GM19463 (cell line): Measurements from ENCODE around the gene KLF11.
"Not testable (repeated sequence)": the region's sequence is repeated elsewhere in the genome, so short reads cannot be mapped to it uniquely, and the experiment has no call there.

Experiments
- ATAC-seq: cut with Tn5 transposase; IDR thresholded peaks from one replicate; pipeline ENCODE4 v1.9.1; 2021; ENCODE audit warnings: mild to moderate bottlenecking, moderate library complexity; ENCODE audit not compliant: unreplicated experiment

The KLF11 gene

DNA sequence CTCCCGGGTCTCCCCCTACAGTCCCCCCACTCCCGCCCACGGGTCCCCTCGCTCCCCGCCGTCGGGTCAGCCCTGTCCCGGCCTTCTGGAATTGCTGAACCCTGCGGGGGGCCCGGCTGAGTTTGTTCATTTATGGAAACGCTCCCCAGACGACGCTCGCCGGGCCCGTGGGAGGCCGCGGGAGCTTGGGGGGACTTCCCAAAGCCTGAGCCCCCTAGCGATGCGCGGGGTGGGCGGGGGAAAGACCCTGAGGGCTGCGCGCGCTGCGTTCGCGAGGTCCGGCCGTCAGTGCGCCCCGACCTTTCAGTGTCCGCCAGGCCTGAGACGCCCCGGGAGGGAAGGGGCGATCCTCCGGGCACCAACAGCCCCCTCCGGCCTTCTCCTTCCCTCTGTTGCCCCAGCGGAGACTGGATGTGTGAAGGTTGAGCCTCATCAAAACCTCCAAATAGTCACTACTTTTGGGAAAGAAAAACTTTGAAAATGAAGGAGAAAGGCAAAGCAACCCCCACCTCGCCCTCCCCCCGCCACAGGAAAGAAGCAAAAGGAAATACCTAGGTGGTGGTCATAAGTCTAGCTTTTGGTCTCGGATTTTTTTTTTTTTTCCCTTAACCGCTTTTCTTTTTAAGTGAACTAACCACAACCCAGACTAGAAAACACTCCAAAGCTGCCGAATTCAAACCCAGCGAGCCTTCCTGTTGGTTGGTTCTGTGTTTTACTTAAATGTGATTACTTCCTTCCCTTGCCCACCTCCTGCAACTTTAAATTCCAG, 37.4 kb downstream of the KLF11 start:
- peak; percentile 18 for ATAC-seq

DNA sequence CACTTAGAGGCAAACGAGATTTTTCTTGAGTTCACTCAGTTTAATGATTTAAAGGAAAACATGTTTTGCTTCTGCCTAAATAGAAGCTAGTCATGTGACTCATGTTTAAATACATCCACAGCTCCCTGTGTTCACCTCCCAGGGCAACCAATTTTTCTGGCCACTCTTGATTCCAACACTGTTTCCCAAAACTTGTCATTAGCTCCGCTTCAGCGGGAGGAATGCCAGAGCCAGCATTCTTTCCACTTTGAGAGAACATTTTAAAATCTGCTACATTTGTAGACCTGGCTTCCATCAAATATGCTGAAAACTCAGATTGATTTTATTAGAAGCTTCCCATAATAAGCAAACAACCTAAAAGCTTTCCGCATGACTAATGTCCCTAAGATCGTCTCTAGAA, 39.7 kb downstream of the KLF11 start:
- no peak for ATAC-seq

DNA sequence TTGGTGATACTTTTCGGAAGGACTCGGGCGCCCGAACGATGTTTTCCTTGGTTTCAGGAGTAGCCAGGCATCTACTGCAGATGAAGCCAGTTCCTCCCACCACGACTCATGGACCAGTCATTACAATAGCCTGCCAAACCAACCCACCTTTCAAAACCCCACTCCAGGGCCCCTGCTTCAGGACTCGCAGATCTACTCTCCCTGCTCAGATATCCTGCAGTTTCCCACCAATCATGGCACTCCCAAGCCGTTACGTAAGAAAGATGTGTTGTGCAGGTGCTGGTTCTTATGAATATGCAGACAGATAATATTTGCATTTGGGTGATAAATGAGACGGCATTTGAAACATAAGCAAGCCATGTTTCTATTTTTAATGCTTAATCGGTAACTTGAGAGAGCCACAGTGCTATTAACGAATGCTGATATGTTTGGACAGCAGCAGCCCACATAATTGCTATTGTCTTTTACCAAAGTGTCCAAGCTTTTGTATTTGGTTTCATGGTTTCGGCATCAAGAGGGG, 40.4 kb downstream of the KLF11 start:
- ATAC-seq, result peak; percentile 31

DNA sequence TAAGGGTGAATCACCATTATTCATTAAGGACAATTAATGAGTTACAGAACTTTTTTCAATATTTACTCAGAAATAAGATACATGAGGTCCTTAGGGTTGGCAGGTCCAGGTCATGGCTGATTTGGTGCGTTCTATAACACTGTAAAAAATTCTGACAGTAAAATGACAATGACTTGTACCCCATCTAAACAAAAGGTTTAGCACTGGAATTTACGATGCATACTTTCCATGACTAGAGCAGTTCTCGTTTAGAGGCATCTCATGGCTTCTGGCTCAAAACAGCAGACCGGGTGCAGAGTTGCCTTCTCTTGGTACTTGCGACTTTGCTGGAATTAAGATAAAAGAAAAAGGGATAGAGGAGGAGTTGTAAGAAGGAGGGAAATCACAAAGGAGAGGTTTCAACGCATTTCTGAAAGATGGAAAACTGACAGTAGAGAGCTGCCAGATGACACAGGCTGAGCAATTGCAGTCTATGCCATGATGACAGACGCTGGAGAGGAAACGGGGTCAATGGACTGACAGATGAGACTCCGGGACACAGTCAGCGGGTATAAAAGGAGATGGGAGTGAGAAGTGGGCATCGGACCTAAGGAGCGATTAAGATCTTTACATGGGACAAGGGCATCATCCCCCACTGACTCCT, 41.0 kb downstream of the KLF11 start:
- ATAC-seq, result no peak

DNA sequence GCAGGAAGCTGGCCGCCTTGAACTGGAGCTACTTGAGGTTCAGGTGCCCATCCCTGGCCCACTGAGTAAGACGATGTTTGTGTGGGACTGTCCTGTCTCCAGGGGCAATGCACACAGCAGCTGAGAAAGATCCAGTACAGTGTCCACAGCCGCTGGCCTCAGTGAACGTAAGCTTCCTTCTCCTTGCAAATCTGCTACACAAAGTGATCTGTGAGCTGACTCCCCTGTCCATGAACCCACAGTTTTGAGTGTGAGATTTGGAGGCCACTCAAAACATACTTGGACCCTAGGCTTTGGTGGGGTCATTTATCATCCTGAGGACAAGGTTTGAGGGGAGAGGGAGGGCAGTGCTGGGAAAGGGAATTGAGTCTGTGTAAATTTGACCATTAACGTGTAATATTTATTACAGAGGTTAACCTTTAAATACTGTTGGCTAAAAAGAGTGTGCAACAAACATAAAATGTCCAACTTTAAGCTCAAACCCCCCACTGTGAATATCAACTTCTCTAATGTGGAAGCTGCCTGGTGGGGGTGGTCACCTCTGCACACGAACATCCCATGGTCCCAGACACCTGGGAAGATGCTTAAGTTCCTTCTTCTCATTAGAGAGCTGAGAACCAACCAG, 41.8 kb downstream of the KLF11 start:
- no peak for ATAC-seq

DNA sequence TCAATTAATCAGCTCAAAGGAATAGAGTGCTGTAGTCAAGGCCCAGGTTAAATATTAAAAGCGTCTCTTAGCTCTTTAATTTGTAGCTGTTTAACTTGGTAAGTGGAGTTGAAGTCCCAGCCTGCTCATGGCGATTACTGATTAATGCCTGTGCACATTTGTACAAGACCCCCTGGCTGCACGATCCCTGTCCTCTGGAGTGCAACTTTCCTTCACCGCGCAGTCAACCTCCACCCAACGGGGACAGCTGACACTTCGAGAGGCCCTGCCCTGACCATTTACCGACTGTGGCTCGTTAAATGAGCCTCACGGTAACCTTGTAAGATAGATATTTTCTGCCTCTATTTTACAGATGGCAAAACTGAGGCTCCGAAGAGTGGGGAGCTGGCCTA, 42.3 kb downstream of the KLF11 start:
- no peak for ATAC-seq

DNA sequence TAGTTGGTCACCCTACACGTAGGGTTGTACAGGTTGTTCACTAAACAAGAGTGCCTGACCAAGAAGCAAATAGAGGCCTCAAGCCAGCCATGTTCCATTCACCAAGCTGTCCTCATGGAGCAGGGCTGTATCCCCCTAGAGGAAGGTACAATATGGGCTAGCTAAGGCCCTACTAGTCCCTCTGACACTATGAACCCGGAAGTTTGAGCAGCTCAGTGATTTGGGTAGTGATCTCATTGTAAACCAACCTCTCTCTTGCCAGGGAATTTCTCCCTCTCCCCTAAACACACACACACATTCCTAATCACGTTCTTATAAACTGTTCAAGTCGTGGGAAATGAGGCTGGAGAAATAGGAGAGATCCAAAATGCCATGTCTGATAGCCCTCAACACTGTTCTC, 43.6 kb downstream of the KLF11 start:
- ATAC-seq, result no peak

DNA sequence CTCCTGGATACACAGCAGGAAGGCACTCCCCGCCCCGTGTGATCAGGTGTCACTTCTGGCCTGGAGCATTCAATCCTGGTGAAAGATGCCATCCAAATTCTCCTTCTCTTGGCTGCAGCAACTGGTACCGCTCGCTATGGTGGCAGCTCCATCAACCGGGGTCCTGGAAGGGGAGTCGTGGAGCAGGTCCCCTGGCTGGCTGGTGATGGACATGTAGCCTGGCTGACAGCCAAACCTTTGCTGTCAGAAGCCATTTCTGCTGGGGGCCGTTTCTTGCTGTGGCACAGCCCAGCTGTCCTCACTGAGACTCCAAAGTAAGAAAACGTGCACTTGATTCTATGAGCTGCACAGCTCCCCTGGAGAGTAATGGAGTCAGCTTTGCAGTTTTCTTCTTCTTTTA, 44.0 kb downstream of the KLF11 start:
- no peak for ATAC-seq

DNA sequence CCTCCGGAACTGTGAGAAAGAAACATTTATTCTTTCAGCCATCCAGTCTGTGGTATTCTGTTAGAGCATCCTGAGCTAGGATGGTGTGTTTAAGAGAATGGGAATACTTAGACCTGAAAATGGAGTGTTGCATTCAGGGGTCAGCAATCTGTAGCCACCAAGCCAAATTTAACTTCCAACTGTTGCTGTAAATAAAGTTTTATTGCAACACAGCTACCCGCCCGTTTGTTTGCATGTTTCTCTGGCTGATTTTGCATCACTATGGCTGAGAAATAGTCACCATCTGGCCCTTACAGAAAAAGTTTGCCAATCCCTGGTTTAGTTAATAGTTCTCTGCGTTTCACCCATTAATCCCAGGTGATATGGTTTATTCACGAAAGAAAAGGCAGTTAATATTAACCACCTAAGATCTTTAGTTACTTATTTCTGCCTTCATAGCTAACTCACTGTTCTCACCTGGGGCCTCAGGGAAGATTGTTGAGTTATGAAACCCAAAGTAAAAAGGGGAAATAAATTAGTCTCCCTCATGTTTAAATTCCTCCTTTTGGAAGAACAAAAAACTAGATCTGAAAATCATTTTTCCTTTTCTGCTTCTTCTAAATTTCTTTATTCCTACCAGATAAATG, 46.3 kb downstream of the KLF11 start:
- peak; percentile 36 for ATAC-seq

DNA sequence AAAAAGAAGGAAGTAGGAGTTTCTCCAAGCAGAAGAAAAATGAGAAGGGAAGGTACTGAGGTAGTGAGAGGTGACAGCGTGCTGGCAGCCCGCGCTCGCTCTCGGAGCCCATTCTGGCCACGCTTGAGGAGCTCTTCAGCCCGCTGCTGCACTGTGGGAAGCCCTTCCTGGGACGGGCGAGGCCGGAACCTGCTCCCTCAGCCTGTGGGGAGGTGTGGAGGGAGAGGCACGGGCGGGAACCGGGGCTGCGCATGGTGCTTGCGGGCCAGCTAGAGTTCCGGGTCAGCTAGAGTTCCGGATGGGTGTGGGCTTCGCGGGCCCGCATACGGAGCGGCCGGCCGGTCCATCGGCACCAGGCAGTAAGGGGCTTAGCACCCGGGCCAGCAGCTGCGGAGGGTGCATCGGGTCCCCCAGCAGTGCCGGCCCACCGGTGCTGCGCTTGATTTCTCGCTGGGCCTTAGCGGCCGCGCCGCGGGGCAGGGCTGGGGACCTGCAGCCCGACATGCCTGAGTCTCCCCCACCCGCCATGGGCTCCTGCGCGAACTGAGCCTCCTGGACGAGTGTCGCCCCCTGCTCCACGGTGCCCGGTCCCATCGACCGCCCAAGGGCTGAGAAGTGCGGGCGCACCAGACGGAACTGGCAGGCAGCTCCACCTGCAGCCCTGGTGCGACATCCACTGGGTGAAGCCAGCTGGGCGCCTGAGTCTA, 48.0 kb downstream of the KLF11 start:
- no peak for ATAC-seq

DNA sequence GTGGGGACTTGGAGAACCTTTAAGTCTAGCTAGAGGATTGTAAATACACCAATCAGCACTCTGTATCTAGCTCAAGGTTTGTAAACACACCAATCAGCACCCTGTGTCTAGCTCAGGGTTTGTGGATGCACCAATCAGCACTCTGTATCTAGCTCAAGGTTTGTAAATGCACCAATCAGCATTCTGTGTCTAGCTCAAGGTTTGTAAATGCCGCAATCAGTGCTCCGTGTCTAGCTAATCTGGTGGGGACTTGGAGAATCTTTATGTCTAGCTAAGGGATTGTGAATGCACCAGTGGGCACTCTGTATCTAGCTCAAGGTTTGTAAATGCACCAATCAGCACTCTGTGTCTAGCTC, 48.5 kb downstream of the KLF11 start:
- ATAC-seq, result not testable (repeated sequence)

DNA sequence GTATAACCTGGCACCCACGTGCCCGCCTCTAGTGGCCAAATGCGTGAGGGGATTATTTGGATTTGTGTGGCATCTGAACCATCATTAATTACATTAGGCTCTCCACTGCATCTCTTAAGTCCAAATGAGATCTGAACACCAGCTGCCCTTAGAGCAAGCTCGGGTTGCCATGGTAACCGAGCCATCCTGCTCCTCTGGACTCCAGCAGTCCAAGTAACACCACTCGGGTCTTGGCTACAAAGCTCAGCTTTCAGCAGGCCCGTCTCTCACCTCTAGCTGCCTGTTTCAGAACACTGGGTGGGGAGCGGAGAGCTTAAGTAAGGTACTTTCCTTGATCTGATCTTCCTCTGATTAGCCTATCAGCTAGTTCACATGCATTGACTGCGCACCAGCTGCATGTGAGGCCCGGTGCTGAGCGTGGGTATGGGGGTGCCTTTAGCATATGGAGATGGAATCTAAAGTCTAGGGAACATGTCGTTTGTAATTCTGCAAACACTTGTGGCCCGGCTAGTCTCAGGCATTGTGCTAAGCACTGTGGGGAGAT, 51.0 kb downstream of the KLF11 start:
- ATAC-seq, result no peak

DNA sequence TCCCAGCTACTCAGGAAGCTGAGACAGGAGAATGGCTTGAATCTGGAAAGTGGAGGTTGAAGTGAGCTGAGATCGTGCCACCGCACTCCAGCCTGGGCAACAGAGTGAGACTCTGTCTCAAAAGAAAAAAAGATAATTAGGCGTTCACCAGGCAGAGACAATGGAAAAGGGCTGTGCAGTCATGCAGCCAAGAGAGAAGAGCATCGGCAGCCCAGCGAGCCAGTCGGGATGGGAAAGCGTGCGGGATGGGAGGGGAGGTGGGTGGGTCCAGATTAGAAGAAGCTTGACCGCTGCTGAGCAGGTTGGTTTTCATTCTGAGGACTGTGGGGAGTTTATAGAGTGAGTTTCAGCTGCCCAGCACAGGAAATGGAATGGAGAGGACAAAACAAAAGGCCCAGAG, 51.8 kb downstream of the KLF11 start:
- ATAC-seq, result no peak

DNA sequence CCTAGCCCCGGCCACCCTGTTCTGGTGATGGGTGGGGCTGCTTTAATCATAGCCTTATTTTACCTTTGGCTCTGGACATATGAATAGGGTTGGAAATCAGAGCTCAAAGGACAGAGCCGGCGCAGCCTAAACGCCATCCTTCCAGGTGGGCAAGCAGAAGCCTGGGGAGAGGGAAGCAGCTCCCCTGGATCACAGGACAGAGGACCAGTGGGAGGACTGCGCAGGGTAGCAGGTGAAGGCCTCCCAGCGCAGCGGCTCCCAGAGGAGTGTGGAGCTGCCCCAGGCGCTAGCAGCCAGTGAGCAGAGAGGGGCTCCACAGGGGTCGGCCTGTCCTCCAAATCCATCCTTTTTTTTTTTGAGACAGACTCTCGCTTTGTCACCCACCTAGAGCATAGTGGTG, 53.3 kb downstream of the KLF11 start:
- no peak for ATAC-seq

DNA sequence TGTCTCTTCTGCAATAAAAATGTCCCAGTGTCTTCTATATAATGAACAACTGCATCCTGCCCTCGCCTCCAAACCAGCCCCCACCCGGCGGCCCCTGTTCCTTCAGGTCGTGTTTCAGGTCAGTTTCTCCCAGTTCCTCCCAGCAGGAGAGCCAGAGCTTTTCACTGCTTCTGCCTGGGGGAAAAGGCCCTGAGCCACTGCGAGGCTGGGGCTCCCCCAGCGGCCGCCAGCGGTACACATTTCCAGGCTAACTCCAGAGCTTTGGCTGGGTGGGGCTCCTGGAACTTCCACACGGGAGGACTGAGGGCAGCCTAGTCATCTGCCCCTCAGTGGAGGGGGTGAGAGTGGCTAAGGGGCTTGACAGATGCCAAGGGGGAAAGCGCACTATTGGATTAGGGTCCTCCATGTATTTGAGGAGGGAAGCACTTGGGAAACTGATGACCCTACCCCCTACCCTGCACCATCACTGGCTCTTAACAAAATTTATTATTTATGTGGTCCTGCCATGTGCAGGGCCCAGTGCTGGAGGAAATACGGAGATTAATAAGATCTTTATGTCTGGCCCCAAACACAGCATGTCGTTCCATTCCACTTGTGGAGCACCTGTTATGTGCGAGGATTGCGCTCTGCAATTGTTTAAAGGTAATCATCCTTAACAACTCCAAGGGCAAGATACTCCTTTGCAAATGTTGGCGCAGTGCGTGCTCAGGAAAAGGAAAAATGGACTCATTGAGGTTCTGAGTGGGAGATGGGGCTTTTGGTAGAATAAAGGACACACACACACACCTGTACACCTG, 54.2 kb downstream of the KLF11 start:
- peak; percentile 88 for ATAC-seq

DNA sequence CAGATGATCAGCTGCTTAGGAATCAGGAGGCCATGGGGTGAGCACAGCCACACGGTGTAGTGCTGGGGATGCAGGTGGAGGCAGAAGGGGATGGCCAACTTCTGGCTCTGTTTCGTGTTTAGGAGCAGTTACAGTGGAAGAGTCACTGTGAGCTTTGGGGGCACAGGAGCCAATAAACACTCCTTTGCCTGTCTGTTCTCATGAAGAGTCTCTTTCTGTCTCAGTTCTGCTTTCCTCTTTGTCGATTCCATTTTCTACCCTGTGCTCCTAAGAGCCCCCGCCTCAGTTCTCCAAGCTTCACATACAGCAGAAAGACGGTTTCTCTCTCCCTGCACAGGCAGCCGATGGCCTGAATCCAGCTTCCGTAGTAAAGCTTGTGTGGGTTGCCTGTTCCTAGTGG, 58.1 kb downstream of the KLF11 start:
- peak; percentile 44 for ATAC-seq

DNA sequence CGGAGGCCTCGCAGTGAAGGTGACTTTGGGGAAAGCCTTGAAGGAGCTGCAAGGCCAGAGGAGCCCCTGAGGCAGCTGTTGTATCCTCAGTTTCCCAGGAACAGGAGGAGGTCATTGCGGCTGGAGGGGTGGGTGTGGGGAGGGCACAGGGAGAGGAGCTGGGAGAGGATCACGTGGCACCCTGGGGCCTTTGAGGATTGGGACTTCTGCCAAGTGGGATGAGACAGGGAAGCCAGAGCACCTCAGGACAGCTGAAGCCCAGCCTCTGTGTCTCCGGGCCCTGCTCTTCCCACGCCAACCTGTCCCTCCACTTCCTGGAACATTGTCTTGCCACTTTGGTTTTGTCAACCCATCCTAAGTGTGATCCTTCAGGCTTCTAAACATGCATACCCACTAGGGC, 59.8 kb downstream of the KLF11 start:
- no peak for ATAC-seq
